Glomerular visceral epithelial cell (primary cell): Measurements from ENCODE around the gene CLCN7.
"Not testable (repeated sequence)": the region's sequence is repeated elsewhere in the genome, so short reads cannot be mapped to it uniquely, and the experiment has no call there.

Experiments used
- DNase-seq: peaks from one replicate; pipeline ENCODE4 v3.0.0-alpha.2; 2016; ENCODE audit errors: extremely low spot score

Gene CLCN7

DNA sequence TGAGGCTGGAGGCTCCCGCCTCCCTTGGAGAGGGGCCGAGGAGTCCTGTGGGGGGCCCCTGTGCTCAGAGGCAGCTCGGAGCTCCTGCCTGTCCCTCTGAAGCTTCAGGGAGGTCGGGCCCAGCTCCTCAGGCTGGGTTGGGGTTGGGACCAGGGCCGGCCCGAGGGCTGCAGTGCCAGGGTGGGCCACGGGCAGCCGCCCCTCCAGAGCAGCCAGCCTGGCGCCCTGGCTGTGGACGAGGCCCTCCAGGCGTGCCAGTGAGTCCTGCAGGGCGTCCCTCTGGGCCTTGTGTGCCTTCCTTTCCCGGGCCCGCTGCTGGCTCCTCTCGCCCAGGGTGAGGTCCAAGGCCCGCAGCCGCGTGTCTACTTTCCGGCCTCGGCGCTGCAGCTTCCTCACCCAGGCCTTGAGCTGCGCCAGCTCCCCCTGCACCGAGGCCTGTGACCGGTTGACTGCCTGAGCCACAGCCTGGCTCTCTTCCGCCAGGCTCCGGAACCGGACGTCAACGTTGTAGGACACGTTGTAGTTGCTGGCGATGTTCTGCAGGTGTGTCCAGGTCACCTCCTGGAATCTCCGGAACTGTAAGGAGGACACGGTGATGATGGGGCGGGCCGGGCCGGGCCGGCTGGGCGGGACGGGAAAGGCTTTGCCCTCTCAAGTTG lies 12.7 kb upstream of the CLCN7 start:
- DNase-seq, result no peak

DNA sequence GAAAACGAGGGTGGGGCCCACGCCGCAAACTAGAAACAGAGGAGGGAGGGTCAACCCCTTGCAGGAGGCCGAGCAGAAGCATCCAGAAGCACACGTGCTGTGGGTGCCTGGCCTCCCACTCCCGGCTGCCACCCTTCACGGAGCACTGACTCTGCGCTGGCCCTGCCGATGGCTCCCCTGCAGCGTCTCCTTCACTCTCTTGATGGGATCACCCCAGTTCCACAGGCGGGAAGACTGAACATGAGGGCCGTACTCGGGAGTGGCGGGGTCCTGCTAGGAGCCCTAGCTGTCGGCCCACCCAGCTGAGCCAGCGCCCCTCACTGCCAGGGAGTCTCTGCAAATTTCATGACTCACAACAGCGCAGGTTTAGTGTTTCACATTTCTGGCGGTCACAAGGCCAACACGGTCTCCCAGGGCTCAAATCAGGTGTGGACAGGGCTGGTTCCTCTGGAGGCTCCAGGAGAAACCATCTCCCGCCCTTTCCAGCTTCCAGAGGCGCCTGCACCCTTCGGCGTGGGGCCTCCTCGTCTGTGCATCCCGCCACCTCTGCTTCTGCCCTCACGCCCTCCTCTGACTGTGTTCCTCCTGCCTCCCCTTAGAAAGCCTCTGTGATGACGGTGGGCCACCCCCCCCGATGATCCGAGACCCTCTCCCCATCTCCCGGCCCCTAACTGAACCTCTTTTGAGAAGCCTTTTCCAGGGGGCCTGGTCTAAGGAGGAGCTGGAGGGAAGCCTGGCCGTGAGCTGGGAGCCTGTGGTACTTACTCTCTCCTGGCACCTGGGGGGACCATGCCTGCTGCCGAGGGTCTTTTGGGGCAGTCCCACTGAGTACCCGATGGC lies 11.9 kb upstream of the CLCN7 start:
- DNase-seq, result no peak

DNA sequence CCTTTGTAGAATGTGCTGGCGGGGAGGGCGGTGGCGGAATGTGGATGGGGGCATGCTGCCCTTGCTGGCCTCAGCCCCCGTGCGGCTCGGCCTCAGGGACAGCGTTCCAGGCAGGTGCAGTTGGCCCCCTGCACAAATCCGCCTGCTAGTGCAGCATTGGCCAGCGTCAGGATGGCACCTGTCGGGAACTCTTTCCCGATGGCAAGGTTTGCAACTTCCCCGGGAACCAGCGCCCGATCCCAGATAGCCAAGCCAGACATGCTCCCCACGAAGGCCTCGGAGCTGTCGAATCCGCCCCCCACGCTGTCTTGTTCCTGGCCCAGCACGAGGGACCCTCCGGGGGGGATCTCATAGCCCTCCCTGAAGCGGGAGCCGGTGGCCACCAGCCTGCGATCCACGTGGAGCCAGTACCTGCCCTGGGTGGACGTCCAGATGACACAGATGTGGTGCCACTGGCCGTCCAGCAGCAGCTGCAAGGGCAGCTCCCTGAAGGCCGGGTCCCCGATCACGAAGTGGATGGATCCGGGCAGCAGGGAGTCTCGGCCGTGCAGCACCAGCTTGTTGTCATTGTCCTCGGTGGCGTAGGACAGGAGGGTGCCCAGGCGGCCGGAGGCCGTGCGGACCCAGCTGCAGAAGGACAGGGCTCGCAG lies 11.1 kb upstream of the CLCN7 start:
- DNase-seq, result no peak

DNA sequence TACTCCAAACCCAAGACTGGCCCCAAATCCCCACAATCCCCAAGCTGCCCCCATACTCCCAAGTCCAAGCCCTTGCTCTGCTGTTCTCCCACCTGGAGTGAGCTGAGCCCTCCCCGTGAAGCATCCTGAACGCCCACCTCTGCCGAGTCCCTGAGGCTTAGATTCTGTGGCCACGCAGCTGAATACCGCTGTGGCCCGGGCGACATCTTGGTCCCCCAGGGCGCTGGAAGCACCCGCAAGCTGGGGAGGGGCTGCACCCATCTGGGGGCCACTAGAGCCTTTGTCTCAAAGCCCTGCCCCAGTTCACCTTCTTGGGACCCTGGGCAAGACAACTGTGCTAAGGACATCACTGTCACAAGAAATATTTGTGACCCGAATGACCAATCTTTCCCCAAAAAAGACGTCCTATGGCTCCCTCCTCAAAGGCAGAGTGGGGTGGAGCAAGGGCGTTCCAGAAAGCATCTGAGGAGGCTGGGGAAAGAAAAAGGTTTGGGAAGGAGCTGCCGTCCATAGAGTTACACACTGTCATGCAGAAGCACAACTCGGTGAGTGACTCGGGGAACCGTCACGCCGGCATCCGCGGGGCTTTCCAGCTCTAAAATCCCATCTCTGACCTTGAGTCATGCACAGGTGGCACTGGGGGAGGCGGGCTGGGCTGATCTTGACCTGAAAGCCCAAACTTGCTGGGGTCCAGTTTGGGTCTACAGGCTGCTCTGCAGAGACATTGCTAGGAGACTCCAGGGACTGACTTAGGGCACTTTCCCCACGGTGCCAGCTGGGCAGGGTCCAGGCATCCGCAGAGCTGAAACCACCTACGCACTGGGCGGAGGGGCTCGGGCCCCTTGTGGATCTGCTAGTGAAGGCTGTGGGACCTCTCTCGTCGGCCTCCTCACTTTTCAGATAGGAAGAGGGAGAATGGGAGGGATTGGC lies 7.3 kb upstream of the CLCN7 start:
- no peak for DNase-seq

DNA sequence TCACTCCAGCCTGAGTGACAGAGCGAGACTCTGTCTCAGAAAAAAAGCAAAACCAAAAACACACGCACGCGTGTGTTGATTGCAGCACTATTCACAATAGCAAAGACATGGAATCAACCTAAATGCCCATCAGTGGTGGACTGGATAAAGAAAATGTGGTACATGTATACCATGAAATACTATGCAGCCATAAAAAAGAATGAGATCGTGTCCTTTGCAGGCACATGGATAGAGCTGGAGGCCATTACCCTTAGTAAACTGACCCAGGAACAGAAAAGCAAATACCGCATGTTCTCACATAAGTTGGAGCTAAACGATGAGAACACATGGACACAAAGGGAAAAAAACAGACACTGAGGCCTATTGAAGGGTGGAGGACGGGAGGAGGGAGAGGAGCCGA lies 4.1 kb upstream of the CLCN7 start:
- DNase-seq, result not testable (repeated sequence)

DNA sequence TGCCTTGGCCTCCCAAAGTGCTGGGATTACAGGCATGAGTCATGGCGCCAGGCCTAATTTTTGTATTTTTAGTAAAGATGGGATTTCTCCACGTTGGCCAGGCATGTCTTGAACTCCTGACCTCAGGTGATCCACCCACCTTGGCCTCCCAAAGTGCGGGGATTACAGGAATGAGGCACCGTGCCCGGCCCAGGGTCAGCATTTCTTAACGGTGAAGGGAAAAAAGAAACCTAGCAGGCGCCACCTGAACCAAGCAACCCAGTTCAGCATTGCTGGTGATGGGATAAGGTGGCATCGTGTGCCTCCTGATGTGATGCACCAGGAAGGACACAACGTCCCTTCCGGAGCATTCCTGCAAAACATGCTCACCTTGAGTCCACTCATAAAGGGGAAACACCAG lies 2.2 kb upstream of the CLCN7 start:
- no peak for DNase-seq

DNA sequence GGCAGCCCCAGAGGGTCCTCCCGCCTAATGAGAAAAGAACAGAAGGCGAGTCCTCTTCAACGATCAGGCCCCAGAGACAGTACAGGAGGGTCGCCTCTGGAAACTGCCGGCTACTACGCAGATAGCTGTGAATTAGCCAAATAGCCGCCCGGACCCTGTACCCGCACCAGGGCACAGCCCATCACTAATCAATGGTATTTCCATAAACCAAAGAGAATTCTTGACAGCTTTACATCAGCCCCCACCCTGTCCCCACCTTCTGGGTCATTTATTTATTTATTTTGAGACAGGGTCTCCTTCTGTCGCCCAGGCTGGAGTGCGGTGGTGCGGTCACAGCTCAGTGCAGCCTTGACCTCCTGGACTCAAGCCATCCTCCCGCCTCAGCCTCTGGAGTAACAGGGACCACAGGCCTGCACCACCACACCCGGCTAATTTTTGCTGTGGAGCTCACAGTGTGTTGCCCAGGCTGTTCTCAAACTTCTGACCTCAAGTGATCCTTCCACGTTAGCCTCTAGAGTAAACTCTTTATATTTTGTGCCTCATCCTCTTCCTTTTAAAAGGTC lies 805 bp upstream of the CLCN7 start:
- DNase-seq, result no peak

DNA sequence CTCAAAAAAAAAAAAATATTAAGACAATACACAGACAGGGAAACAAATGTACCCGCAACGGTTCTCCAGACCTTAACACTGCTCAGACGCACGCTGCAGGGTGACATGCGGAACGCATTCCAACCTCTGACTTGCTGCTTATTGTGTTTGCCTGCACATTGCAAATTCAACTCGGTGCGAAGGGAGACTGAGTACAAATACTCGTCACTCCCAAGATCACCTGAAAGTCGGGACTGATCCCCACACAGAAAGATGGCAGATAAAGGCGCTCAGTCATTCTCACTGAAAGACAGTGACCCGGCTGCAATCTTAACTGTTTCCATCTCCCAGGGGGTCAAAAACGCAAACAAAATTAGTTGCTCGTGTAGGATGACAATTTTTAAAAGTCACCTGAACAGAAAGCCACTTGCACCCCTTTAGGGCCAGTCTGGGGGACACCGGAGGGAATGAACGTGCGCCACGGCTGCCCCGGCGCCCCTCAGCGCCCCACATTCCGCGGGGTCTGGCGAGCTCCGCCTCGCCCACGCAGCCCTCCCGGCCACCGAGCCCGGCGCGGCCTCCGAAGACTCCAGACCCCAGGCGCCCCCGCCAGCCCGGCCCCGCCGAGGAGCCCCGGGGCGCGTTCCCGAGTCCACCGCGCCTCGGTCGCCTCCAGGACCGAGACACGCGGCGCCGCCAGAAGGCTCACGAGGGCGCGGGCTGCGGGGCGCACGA lies 589 bp downstream of the CLCN7 start:
- no peak for DNase-seq

DNA sequence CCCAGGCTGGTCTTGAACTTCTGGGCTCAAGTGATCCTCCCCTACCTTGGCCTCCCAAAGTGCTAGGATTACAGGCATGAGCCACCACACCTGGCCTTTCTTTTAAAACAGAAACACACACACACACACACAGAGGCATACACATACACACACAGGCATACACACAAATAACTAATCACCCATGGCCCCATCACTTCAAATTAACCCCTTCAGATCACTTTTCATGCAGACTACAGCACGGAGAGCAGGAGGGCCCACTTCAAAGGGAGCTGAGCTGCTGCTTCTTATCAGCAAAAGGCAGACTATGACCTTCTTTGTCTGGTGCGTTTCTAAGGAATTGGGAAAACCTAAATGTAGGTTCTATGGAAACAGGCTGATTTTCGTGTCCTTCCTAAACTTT lies 1.9 kb downstream of the CLCN7 start:
- DNase-seq, result no peak

DNA sequence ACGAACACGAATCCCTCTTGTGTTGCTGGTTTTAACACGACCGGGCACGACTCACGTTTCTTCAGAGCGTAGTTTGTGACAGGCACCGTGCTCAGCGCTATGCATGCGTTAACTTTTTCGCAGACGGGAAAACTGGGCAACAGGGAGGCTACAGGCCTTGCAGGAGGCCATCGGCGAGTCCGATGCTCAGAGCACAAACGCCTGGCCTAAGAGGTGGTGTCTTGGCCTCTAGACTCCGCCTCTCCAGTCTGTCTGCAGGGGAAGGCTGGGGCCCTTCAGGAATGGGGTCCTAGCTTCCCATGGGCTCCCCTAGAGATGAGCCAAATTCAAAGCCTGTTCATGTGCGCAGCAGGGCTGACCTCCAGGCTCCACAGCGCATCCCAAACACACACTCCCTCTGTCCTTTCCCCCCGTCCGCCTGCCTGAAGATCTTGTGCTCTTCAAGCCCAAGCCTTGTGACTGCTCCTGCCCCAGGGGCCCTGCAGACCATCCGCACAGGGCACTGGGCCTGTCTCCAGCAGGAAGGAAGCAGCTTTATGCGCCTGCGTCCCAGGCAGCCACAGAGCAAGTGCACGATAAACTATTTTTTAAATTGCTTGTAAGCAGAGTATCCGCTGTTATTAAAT lies 3.1 kb downstream of the CLCN7 start:
- no peak for DNase-seq

DNA sequence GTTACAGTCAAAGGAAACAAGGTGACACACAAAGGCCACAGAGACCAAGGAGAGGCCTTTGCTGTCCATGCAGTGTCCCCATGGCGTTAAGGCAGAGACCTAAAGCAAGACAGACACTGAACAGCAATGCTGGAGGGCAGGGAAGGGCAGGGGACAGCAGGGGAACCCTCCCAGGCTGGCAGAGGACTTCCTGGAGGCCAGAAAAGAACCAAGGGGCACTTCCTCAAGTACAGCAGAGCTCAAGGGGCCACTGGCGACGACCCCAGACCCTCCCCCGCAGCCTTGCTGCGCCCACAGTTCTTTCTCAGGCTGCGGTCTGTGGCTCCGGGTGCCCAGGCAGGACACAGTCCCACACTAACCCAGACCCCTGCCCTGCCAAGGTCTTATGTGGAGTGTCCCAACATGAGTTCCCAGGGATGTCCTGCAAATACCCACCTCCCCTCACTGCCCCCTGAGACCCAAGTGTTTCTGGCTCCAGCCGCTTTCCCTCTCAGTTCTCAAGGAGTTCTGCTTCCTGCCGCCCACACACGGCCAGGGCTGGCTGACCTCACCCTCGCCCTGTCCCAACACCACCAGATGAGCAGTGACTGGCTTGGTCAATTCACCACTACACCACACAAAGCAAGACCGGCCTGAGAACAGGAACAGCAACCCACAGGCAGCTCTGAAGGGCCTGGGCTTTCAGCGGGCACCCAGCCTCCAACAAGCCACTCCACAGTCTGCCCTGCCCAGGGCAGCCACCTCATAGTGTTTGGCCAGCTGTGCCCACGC lies 4.2 kb downstream of the CLCN7 start:
- DNase-seq, result peak; percentile 25

DNA sequence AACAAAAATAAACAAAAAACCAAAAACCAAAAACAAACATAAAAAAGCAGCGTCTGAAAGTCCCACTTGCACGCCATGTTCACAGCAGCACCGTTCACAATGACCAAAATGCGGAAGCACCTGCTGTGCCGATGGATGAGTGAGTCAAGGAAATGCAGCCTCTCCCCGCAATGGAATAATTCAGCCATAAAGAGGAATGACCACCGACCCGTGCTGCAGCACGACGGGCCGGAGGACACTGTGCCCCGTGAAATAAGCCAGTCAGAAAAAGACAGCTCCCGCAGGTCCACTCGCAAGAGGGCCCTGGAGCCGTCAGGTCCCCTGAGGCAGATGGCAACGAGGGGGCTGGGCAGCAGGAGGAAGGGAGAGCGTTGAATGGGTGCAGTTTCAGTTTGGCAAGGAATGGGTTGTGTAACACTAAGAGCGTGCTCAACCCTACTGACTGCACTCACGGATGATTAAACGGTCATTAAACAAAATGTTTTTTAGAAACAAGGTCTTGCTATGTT lies 5.1 kb downstream of the CLCN7 start:
- DNase-seq, result no peak

DNA sequence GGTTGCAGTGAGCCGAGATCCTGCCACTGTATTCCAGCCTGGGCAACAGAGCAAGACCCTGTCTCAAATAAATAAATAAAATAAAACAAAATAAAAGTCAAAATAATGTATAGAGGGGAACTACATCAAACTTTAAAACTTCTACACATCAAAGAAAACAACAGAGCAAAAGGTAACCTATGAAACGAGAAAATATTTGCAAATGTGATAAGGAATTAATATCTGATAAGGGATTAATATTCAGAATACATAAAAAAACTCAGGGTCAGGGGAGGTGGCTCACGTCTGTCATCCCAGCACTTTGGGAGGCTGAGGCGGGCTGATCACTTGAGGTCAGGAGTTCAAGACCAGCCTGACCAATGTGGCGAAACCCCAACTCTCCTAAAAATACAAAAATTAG lies 5.7 kb downstream of the CLCN7 start:
- not testable (repeated sequence) for DNase-seq

DNA sequence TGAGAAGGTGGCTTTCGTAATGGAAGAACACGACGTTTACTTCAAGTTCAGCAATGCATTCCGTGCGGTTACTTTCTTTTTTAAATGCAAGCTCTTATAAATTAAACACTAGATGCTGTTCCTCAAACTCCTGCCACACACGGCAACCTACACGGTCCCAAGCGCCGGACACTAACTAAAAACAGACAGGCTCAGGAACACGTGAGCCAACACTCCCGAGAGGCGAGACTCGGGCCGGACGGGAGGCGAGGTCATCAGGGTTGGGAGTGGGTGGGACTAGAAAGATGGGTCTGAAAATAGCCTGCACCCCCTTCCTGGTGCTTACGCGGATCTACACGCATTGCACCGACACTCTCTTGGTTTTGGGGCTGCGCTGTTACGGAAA lies 6.4 kb downstream of the CLCN7 start:
- DNase-seq, result no peak

DNA sequence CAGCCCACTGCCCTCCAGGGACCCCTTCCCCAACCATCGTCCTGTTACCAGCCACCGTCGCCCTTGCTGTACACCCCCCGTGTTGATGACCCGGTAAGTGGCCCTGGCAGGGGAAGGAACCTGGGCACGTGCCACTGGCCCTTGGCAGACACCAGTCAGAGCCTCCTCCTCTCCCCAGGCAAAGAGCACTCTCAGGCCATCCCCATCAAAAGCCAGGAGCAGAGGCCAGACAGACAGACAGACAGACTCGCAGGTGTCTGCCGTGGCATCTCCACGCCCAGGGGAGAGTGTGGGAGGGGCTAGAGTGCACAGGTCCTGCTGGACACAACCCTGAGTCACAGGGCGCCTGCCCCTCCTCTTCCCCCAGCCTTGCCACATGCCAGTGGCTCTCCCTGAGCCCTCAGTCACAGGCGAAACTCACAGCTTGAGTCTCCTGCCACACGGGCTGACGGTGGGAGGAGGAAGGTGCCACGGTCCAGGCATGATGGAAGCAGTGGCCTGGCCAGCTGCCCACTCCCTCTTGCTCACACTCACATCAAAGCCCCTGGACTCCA lies 7.8 kb downstream of the CLCN7 start:
- peak; percentile 18 for DNase-seq

DNA sequence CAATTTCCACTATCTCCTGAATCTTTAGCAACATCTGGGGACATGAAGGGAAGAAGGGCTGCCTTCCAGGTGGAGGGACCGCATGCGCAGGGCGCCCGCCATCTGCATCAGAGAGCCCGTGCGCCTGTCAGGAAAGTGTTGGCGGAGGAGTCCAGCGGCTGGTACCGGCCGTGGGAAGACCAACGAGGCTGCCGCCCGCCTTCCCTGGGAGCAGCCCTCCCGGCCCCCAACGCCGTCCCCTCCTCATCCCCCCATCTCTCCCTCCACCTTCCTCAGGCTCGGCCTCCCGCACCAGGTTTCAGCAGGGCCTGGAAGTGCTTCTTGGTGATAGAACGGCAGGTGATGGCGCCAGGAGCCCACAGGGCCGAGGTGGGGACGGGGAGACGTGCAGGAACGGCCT lies 8.8 kb downstream of the CLCN7 start:
- no peak for DNase-seq

DNA sequence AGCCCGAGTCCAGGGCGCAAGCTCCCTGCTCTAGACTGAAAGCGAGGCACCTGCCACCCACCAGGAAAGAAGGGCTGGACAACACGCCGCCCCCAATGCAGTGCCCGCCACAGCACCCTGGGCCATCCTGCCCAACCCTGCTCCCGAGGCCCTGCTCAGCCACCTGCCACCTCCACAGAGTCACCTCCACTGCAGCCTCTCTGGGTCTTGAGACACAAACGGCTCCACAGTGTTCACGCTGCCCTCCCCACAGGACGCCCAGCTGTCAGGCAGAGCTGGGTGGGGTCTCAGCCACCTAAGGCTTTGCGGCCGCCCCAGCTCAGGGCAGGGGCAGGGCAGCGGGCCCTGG lies 9.3 kb downstream of the CLCN7 start:
- no peak for DNase-seq

DNA sequence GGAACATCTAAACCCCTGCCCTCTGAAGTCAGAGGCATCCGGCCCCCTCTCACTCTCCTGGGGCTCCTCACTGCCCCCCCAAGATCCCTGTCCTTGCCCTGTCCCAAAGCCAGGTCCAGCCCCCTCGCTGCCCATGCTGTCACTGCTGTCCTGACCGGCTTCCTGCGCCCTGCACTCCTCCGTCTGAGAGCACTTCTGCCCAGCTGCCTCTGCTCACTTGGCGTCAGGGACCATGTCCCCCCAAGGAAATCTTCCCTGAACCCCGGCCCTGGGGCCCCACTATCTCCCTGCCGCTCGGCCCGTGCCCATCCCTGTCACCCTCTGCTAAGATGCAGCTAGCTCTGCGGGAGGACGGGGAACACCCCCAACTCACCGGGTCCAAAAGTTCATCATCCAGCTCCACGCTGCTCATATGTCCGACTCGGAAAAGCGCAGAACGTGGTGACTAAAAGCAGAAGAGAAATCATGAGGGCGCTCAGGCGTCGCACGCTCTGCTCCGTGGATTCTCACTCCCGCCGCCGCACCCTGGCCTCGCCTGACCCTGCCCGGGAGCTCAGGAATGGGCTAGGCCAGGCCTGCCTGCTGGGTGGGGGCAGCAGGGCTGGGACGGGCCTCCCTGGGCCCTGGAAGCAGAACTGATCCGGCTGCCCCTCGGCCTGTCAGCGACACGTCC lies 9.8 kb downstream of the CLCN7 start:
- no peak for DNase-seq
